Aorta (tissue), 5 donors: ENCODE data around the gene CFHR4. TPM values are rescaled to one million over a fixed set of nuclear protein-coding genes. Genes with fewer than 3 reads are reported as not detected.
"Not testable (repeated sequence)": the region's sequence is repeated elsewhere in the genome, so short reads cannot be mapped to it uniquely, and the experiment has no call there.

Experiments
- ATAC-seq: fragments of 200-7000 bp; cut with Tn5 transposase; one replicate; pipeline ENCODE4 v1.9.1; 2022; ENCODE audit warnings: moderate library complexity; ENCODE audit not compliant: low FRiP score
- DNase-seq, 2 donors: peaks; one replicate each; pipeline ENCODE4 v3.0.0-alpha.2; 2020
- H3K27ac ChIP-seq, 2 donors: one replicate each; pipeline ENCODE4 v1.5.1; 2013; ENCODE audit warnings: low read length in 2 of 2, mild to moderate bottlenecking in 2 of 2, moderate library complexity in 2 of 2, control low read depth in 1 of 2, inconsistent platforms in 1 of 2, low read depth in 1 of 2
- H3K27me3 ChIP-seq, 2 donors: one replicate each; pipeline ENCODE4 v1.6.1; 2013; ENCODE audit warnings: control low read depth in 1 of 2, low read length in 1 of 2, mild to moderate bottlenecking in 1 of 2, moderate library complexity in 1 of 2; ENCODE audit not compliant: insufficient read depth in 2 of 2, control insufficient read depth in 1 of 2
- H3K36me3 ChIP-seq, 2 donors: one replicate each; pipeline ENCODE4 v1.6.1; 2013; ENCODE audit warnings: control low read depth in 1 of 2, low read length in 1 of 2, mild to moderate bottlenecking in 1 of 2; ENCODE audit not compliant: insufficient read depth in 2 of 2, control insufficient read depth in 1 of 2
- H3K4me1 ChIP-seq, 2 donors: one replicate each; pipeline ENCODE4 v1.6.1; 2013; ENCODE audit warnings: low read length in 2 of 2, control low read depth in 1 of 2, mild to moderate bottlenecking in 1 of 2, moderate library complexity in 1 of 2; ENCODE audit not compliant: insufficient read depth in 2 of 2, control insufficient read depth in 1 of 2
- H3K4me3 ChIP-seq, 2 donors: one replicate each; pipeline ENCODE4 v1.5.1; 2013; ENCODE audit warnings: low read length in 2 of 2, control low read depth in 1 of 2, mild to moderate bottlenecking in 1 of 2
- H3K9me3 ChIP-seq: one replicate; pipeline ENCODE4 v1.6.1; 2013; ENCODE audit warnings: mild to moderate bottlenecking, low read length; ENCODE audit not compliant: control insufficient read depth
- WGBS, 2 donors: extraction: QIAGEN DNeasy Blood & Tissue Kit; methylation state at CpG; one replicate each; pipeline ENCODE4 v1.1.7; 2013; 5-methylcytosine and 5-hydroxymethylcytosine counted together
- intact Hi-C, 2 donors: fragments of 100-400 bp; cut with DNase I; formaldehyde crosslinking; loops; one replicate each; pipeline versions ENCODE4 v1.14.2 to v1.15.0; 2022
- polyA plus RNA-seq, 2 donors: library from polyadenylated mRNA; stranded (reverse); fragments of 200-250 nt; gene quantifications; one replicate each; pipeline ENCODE4 v1.2.3, GENCODE V29; 2013
- total RNA-seq, 2 donors: library from RNA; stranded (reverse); fragmentation: NEBNext Ultra II Directional; extraction: Animal tissue kit (Norgen Biotek cat#: 25700); gene quantifications; one replicate each; pipeline ENCODE4 v1.2.1, GENCODE V29; 2021
- donor health status: healthy with polysubstance abuse.
- donor health status: Bipolar disorder and iron deficiency.
- donor health status: DM: no; HTN: no; CAD: no.
- donor health status: DM: no; HTN: no; CAD: no.
- donor health status: DM: yes; HTN: yes; CAD: no.

Gene CFHR4
- total and polyA plus RNA-seq, 4 donors: not detected

- Histone ChIP-seq H3K4me1 (no peaks in the 10 kb centered on the region), H3K9me3 (no peaks in the 10 kb centered on the region), H3K4me3 (no peak overlapping the region), H3K27ac (no peak overlapping the region), H3K36me3 (no peaks in the 10 kb centered on the region), H3K27me3 (no peaks in the 10 kb centered on the region)
- WGBS, 2 donors: 98 to 99% methylated on average over 2 of the region's 2 CpGs
- intact Hi-C loops: no loop called here
- ATAC-seq (no peak), DNase-seq (no peak)
These were observed 22.4 kb downstream of the CFHR4 start for GRCh38 chr1:196910215-196910614.

DNA sequence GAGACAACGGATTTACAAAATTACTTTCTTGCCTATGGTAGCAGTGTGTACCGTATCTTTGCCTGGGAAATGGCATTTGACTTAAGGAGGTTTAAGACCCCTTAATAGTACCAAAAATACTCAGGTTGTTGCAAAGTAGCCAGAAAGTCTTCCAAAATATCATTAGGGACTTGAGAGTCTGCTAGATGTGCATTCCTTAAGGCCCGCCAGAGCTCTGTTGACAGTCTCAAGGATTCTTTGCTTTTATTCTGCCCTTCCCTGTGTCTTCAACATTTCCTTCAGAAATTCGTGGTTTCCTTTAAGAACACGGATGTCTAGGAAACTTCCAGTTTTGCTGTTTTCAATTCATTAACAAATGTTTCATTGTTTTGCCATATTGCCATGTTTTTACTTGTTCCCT lies 24.4 kb downstream of the CFHR4 start:
- intact Hi-C loops, H3K9me3 ChIP-seq, H3K27me3 ChIP-seq, H3K4me1 ChIP-seq, DNase-seq, H3K4me3 ChIP-seq, ATAC-seq, H3K36me3 ChIP-seq, H3K27ac ChIP-seq: not testable (repeated sequence)
- 33 to 62% methylated on average over 5 of the region's 5 CpGs for WGBS, 2 donors

GRCh38 chr1:196926839-196927238 lies 39.0 kb downstream of the CFHR4 start:
- intact Hi-C loops, H3K4me3 ChIP-seq, H3K36me3 ChIP-seq, H3K9me3 ChIP-seq, H3K27ac ChIP-seq, ATAC-seq, H3K4me1 ChIP-seq, DNase-seq, H3K27me3 ChIP-seq: not testable (repeated sequence)
- 31 to 61% methylated on average over 1 of the region's 1 CpG for WGBS, 2 donors

DNA sequence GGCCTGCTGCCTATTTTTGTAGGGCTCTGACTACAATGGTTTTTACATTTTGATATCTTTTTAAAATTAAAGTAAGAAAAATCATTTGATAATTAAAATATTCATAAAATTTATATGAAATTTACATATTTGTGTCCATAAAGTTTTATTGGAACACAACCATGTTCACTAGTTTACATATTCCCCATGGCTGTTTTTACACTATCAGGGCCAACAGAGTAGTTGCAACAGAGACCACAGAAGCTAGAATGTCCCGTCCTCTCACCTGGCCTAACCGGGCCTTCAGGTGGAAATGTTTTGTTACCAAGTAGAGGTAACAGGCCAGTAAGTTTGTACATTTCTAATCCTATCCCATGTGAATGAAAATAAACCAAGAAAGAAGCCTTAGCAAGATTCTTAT lies 45.0 kb downstream of the CFHR4 start:
- intact Hi-C loops, H3K27ac ChIP-seq, H3K36me3 ChIP-seq, H3K9me3 ChIP-seq, H3K4me3 ChIP-seq, DNase-seq, H3K27me3 ChIP-seq, ATAC-seq, H3K4me1 ChIP-seq: not testable (repeated sequence)
- 86% methylated on average over 2 of the region's 2 CpGs for WGBS, 2 donors

DNA sequence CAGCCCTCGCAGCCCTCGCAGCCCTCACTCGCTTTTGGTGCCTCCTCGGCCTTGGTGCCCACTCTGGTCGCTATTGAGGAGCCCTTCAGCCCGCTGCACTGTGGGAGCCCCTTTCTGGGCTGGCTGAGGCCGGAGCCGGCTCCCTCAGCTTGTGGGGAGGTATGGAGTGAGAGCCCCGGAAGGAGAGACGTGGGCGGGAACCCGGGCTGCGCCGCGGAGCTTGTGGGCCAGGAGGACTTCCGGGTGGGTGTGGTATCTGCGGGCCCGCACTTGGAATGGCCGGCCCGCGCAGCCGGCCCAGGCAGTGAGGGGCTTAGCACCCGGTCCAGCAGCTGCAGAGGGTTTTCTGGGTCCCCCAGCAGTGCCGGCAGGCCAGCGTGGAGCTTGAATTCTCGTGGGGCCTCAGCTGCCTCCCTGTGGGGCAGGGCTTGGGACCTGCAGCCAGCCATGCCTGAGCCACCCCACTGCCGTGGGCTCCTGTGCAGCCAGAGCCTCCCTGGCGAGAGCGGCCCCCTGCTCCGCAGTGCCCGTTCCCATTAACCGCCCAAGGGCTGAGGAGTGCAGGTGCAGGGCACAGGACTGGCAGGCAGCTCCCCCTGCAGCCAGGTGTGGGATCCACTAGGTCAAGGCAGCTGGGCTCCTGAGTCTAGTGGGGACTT lies 45.8 kb downstream of the CFHR4 start:
- Histone ChIP-seq H3K9me3 (no peaks in the 10 kb centered on the region), H3K36me3 (no peaks in the 10 kb centered on the region), H3K27me3 (no peaks in the 10 kb centered on the region), H3K27ac (no peak overlapping the region), H3K4me3 (no peak overlapping the region), H3K4me1 (no peaks in the 10 kb centered on the region)
- WGBS, 2 donors: 93 to 94% methylated on average over 30 to 32 of the region's 32 CpGs
- DNase-seq: peak; percentile 38 to 70
- intact Hi-C loops: no loop called here
- ATAC-seq: peak; percentile 50

GRCh38 chr1:196941474-196941873 lies 53.6 kb downstream of the CFHR4 start:
- DNase-seq: peak in 1 of 2 donors; percentile 59
- H3K9me3 ChIP-seq, H3K4me1 ChIP-seq, H3K27me3 ChIP-seq, H3K27ac ChIP-seq, H3K4me3 ChIP-seq, H3K36me3 ChIP-seq, ATAC-seq, intact Hi-C loops: not testable (repeated sequence)
- 75 to 78% methylated on average over 6 of the region's 6 CpGs for WGBS, 2 donors

- H3K4me1 ChIP-seq, DNase-seq, intact Hi-C loops, H3K27me3 ChIP-seq, H3K4me3 ChIP-seq, H3K36me3 ChIP-seq, H3K27ac ChIP-seq, H3K9me3 ChIP-seq, ATAC-seq: not testable (repeated sequence)
- no CpG with 5 or more reads among the region's 1 CpG for WGBS, 2 donors
These were observed 55.7 kb downstream of the CFHR4 start, which contains the start of gene CFHR2 for GRCh38 chr1:196943568-196943967. TSS of gene CFHR2 (plus strand) at chr1:196943738. CDS start at chr1:196943881, 143 bp downstream.

DNA sequence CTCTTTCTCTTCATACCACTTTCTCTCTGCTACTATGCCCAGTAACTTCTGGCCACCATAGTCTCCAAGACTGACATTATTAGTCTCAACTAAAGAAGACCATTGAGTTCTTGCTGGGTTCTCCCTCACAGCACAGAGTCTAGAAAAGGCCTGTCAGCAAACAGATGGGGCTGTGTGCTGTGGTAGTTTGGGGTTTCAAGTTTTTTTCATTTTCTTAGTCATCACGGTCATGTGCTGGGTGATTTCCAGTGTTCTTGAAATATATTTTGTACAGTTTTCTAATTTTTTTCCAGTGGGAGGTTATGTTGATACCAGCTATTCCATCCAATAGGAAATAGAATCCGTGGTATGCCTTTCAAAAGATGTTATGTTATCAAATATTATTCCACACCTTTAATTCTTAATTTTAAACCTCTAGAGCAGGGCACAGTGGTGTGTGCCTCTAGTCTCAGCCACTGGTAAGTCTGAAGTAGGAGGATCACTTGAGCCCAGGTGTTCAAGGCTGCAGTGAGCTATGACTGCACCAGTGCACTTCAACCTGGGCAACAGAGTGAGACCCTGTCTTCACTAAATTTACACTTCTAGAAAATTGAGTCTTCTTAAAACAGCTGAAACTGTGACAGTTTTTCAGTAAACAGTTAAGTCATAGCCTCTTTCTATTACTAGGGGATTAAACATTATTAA lies 64.0 kb downstream of the CFHR4 start:
- ATAC-seq (no peak), DNase-seq (peak in 1 of 2 donors; percentile 24)
- Histone ChIP-seq H3K36me3 (no peaks in the 10 kb centered on the region), H3K4me1 (no peaks in the 10 kb centered on the region), H3K9me3 (no peaks in the 10 kb centered on the region), H3K27me3 (no peaks in the 10 kb centered on the region), H3K4me3 (no peak overlapping the region), H3K27ac (no peak overlapping the region)
- WGBS, 2 donors: 57 to 64% methylated on average over 2 of the region's 2 CpGs
- intact Hi-C loops: no loop called here

DNA sequence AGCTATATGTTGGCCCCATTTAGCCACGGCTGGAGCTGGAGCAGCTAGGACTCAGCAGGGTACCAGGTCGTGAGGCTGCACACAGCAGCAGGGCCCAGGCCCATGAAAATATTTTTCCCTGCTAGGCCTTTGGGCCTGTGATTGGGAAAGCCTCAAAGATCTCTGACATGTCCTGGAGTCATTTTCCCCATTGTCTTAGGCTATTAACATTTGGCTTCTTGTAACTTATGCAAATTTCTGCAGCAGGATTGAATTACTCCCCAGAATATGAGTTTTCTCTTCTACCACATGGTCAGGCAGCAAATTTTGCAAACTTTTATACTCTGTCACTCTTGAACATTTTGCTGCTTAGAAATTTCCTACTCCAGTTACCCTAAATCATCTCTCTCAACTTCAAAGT lies 66.9 kb downstream of the CFHR4 start:
- no peak for ATAC-seq
- no peaks in the 10 kb centered on the region for H3K9me3 ChIP-seq
- no peaks in the 10 kb centered on the region for H3K4me1 ChIP-seq
- H3K36me3 ChIP-seq: no peaks in the 10 kb centered on the region
- intact Hi-C loops: no loop called here
- no peak overlapping the region for H3K27ac ChIP-seq
- 67 to 71% methylated on average over 2 of the region's 2 CpGs for WGBS, 2 donors
- no peak overlapping the region for H3K4me3 ChIP-seq
- no peaks in the 10 kb centered on the region for H3K27me3 ChIP-seq
- peak in 1 of 2 donors; percentile 51 for DNase-seq
